HEK293T (cell line): ENCODE measurements around the gene PLEKHA5.

Source experiments
- CTCF ChIA-PET: fragments of 350-600 bp; formaldehyde crosslinking; extraction: SDS; loops from one replicate; lab custom pipeline; 2021; ENCODE audit warnings: antibody characterized with exemption, inconsistent platforms; lab: Yijun Ruan, JAX
- POLR2A ChIA-PET: fragments of 350-600 bp; formaldehyde crosslinking; extraction: SDS; loops from one replicate; lab custom pipeline; 2020; ENCODE audit warnings: antibody characterized with exemption, inconsistent platforms; lab: Yijun Ruan, JAX
- DNase-seq: peaks from one replicate; pipeline ENCODE4 v3.0.0; 2012; ENCODE audit warnings: mixed read lengths; ENCODE audit errors: extremely low spot score
- ARNT ChIP-seq: fragments of 450-650 bp; IDR thresholded peaks from 2 replicates; pipeline ENCODE4 v1.6.1; 2017; ENCODE audit warnings: mild to moderate bottlenecking
- BHLHE40 ChIP-seq: fragments of 450-650 bp; IDR thresholded peaks from 2 replicates; pipeline ENCODE4 v1.6.1; 2016; ENCODE audit warnings: mild to moderate bottlenecking, moderate library complexity, borderline replicate concordance
- CTBP1 ChIP-seq: fragments of 450-650 bp; IDR thresholded peaks from 2 replicates; pipeline ENCODE4 v1.6.1; 2016; ENCODE audit warnings: borderline replicate concordance
- ELF4 ChIP-seq: fragments of 450-650 bp; IDR thresholded peaks from 2 replicates; pipeline ENCODE4 v1.6.1; 2017; ENCODE audit warnings: antibody characterized with exemption
- FOXA1 ChIP-seq: fragments of 450-650 bp; IDR thresholded peaks from 2 replicates; pipeline ENCODE4 v1.6.1; 2016; ENCODE audit warnings: mild to moderate bottlenecking
- FOXK2 ChIP-seq: fragments of 450-650 bp; IDR thresholded peaks from 2 replicates; pipeline ENCODE4 v1.6.1; 2016; ENCODE audit warnings: mild to moderate bottlenecking
- FOXM1 ChIP-seq: fragments of 450-650 bp; IDR thresholded peaks from 2 replicates; pipeline ENCODE4 v1.6.1; 2017; ENCODE audit warnings: mild to moderate bottlenecking, borderline replicate concordance
- HDGF ChIP-seq: fragments of 450-650 bp; IDR thresholded peaks from 2 replicates; pipeline ENCODE4 v1.6.1; 2017; ENCODE audit warnings: antibody characterized with exemption, borderline replicate concordance
- L3MBTL2 ChIP-seq: fragments of 450-650 bp; conservative IDR thresholded peaks from 2 replicates; pipeline ENCODE4 v1.6.1; 2016; ENCODE audit warnings: mild to moderate bottlenecking
- LEF1 ChIP-seq: fragments of 450-650 bp; IDR thresholded peaks from 2 replicates; pipeline ENCODE4 v1.6.1; 2017; ENCODE audit warnings: mild to moderate bottlenecking, borderline replicate concordance
- NFRKB ChIP-seq: fragments of 450-650 bp; IDR thresholded peaks from 2 replicates; pipeline ENCODE4 v1.6.1; 2016; ENCODE audit warnings: mild to moderate bottlenecking, moderate library complexity
- SP1 ChIP-seq: fragments of 450-650 bp; IDR thresholded peaks from 2 replicates; pipeline ENCODE4 v1.6.1; 2017
- SUZ12 ChIP-seq: fragments of 450-650 bp; IDR thresholded peaks from 2 replicates; pipeline ENCODE4 v1.6.1; 2016; ENCODE audit warnings: mild to moderate bottlenecking
- TARDBP ChIP-seq: fragments of 450-650 bp; IDR thresholded peaks from 2 replicates; pipeline ENCODE4 v1.6.1; 2016
- ZNF384 ChIP-seq: fragments of 450-650 bp; IDR thresholded peaks from 2 replicates; pipeline ENCODE4 v1.6.1; 2016
- TF ChIP-seq, protein P1 (sequence below): fragments of 450-650 bp; IDR thresholded peaks from 2 replicates; pipeline ENCODE4 v1.6.1; 2016

The PLEKHA5 gene

DNA sequence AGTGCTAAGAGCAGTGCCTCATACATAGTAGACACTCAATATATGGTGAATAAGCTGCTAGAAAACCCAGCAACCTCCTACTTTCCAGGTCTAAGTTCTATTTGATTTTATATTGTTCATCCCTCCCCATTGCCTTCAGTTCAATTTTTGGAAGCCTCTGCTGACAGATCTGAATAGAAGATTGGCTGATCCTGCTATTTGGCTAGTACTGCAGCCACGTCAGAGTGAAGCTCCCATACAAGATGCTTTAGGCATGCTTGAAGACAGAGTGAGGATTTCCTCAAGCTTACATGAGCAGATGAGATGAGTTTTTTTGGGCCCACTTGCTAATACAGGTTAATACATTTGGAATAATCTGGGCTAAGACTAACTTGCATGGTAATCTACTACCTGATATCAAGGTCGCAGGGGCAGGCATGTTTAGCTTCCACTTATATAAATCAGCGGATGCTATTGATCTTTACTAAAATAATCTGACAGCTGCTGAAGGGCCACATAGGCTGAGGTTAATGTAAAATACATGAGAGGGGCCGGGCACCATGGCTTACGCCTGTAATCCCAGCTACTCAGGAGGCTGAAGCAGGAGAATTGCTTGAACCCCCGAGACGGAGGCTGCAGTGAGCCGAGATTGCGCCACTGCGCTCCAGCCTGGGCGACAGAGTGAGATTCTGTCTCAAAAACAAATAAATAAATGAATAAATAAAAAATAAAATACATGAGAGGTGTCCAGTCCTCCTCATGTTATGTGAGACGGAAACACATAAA is 293.8 kb downstream of the PLEKHA5 start:
- CTCF ChIA-PET: no interaction called here
- no peak for DNase-seq
- POLR2A ChIA-PET: no interaction called here
- TF ChIP-seq TARDBP (no peak), L3MBTL2 (no peak), HDGF (no peak), CTBP1 (no peak), BHLHE40 (no peak), NFRKB (no peak), FOXM1 (no peak), FOXA1 (no peak), SUZ12 (no peak), SP1 (no peak), ZNF384 (no peak), ARNT (no peak), LEF1 (no peak), FOXK2 (no peak), ELF4 (no peak)
- TF ChIP-seq, protein P1, sequence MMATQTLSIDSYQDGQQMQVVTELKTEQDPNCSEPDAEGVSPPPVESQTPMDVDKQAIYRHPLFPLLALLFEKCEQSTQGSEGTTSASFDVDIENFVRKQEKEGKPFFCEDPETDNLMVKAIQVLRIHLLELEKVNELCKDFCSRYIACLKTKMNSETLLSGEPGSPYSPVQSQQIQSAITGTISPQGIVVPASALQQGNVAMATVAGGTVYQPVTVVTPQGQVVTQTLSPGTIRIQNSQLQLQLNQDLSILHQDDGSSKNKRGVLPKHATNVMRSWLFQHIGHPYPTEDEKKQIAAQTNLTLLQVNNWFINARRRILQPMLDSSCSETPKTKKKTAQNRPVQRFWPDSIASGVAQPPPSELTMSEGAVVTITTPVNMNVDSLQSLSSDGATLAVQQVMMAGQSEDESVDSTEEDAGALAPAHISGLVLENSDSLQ: no peak
